HG03439 (cell line): ENCODE results near the gene GALR1.
"Not testable (repeated sequence)": the region's sequence is repeated elsewhere in the genome, so short reads cannot be mapped to it uniquely, and the experiment has no call there.

Experiments
- ATAC-seq: cut with Tn5 transposase; IDR thresholded peaks from one replicate; pipeline ENCODE4 v1.9.1; 2021; ENCODE audit warnings: mild to moderate bottlenecking, moderate library complexity; ENCODE audit not compliant: unreplicated experiment

Gene GALR1

DNA sequence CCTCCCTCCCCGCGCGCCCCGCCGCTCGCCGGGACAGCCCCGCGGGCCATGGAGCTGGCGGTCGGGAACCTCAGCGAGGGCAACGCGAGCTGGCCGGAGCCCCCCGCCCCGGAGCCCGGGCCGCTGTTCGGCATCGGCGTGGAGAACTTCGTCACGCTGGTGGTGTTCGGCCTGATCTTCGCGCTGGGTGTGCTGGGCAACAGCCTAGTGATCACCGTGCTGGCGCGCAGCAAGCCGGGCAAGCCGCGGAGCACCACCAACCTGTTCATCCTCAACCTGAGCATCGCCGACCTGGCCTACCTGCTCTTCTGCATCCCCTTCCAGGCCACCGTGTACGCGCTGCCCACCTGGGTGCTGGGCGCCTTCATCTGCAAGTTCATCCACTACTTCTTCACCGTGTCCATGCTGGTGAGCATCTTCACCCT, 865 bp downstream of the GALR1 start:
- ATAC-seq = no peak

DNA sequence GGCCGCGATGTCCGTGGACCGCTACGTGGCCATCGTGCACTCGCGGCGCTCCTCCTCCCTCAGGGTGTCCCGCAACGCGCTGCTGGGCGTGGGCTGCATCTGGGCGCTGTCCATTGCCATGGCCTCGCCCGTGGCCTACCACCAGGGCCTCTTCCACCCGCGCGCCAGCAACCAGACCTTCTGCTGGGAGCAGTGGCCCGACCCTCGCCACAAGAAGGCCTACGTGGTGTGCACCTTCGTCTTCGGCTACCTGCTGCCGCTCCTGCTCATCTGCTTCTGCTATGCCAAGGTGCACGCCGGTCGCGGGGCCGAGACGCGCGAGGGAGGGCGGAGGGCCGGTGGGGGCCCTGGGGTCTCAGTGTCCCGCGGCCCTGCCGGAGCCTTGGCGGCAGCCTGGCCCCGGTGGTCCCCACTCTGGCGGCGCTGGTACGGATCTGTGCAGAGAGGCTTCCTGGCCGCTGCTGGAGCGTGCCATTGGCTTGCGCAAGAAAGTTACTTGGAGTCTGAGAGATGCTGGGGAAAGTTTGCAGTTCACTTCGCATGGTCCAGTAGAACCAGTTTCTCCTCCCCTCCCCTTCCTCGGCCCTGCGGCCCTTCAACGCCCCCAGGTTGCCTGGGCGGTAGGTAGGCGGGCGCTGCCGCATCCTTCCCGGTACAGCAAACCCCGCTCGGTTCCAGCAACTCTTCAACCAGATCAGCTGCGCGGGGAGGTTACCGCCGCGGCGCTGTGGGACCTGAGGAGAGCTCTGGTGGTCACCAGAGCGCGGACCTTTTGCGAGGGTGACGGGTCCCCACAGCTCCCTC, 1.5 kb downstream of the GALR1 start:
- ATAC-seq = no peak

DNA sequence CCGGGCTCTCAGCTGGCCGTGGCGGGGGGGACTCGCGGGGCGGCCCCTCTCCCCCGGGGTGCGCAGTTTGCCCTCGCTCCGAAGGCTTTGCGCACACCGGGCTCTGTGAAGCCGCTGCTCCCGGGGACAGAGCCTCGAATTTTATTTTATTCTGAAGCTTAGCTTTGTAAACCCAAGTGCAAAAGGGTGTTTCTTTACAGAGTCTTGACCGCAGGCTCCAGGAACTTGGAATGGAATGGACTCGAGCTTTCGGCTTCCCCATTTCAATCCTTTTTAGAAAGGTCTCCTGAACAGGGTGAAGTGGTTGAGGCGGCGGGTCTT, 2.0 kb downstream of the GALR1 start:
- no peak for ATAC-seq

DNA sequence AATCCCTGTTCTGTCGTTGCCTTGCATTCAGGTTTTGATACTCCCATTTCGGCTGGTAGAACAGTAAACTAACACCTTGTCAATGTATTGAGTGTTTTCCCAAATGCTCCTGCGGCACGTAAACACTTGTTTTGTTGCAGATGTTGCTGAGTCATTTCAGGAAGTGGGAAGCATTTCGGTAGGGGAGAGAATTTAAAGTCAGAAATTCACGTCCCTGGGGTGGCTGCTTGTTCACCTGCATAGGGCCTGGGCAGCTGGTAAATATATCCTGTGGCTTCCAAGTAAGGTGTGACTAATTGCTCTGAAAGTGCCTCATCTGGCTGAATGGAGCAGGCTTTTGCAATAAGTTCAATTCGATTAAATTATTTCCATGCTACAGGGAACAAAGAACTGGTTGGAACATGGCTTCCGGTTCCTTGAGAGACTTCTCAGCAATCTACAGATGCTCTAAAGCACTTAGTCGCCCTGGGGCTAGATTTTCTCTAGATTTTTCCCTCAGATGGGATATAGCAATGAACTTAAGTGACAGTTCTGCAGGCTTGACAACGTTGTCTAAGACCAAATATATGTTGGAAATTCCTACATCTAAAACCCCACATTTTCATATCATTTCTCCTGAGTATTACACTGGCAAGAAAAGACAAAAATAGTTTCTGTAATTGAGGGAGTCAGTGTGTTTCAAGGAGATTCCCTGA, 5.2 kb downstream of the GALR1 start:
- no peak for ATAC-seq

DNA sequence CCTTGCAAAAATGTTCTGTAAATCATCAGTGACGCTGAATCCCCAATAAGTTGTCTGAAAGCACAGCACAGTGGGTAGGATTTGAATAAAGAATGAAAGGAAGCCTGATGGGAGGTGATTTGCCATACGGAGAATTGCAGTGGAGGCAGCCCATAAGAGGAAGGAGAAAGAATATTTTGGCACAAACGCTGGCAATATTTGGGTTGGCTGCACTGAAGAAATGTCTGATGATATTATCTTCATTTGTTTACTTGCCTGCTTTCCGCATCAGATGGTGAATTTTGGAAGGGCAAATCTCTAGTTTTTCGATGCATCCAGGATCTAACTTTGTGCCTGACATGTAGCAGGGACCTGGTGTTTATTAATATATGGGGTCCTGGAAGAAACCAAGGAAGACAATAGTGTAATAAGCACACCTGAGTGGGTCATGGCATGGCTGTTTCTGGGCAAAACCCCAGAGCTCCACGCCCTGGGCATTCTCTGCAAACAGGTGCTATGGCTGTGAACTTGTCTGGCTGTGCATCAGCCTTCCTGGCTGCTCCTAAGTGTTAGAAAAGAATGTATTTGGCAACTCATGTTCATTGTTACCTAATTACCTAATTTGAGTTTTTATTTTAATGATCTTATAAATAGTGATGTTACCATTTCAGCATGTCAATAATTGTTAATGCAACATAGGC, 5.9 kb downstream of the GALR1 start:
- ATAC-seq = no peak

DNA sequence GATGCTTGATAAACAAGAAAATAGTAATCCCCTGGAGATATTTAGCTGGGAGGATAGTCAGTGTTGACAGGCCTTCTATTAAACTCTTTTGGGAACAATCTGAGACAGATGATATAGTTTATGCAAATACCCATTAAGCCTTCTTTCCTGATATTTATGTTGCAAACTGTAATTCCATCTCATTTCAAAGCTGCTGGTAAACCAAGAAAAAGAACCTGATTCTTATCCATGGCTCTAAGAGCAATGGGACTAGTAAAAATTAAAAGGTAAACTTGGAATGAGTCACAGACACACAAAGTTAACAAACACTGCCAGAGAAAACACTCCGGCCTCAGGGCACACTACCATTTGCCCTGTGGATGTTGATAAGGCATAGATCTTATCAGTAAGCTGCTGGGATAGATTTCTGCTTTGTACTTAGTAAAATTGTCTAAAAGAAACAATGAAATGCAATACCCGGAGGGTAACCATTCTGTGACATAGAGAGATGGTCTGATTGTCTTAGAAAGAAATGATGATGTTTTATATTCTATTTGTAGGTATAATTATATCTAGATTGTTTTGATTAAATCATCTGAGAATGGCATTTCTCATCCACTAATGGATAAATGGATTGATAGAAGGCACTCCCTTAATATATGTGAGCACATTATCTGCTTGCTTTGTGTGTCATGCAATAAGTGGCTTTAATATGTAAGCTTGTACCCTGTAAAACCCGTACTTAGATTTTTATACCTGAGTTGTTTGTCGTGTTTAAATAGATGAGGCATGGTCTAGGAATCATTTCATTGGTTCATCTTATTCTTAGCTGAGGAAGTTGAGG, 13.2 kb downstream of the GALR1 start:
- no peak for ATAC-seq

DNA sequence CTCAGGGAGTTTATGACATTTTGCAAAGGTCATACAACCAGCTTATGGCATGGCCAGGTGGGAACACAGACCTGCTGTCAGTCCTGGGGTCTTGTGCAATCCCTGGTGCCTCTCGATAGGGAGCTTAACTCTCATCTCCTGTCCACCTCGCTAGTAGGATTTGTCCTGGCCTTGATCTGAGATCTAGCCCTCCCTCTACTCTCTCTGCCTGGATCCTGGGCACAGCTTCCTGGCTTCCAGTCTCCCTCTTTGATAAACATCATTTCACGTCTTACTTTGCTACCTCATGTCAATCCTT, 13.8 kb downstream of the GALR1 start:
- no peak for ATAC-seq

DNA sequence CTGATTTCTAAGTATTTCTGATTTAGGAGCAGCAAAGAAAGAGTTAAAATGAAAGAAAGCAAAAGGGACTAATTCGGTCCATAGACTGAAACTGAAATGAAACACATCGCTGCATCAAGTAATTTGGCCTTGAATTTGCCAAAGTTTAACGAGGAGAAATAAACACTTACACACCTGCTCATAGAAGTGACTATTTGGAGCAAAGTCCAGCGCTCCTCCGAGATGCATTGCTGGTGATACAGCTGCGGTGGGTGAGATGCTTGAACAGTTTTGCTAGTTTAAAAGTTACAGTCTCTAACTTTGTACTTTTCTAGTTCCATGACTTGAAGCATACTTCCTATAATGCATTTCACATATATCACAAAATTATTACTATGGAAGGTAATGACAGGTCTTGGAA, 18.3 kb downstream of the GALR1 start:
- ATAC-seq = no peak

DNA sequence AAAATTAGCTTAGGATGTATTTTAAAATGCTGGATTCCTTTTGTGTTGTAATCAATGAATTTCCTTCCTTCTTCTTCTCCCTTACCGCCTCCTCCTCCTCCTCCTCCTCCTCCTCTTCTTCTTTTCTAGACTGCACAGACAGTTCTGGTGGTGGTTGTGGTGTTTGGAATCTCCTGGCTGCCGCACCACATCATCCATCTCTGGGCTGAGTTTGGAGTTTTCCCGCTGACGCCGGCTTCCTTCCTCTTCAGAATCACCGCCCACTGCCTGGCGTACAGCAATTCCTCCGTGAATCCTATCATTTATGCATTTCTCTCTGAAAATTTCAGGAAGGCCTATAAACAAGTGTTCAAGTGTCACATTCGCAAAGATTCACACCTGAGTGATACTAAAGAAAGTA, 18.8 kb downstream of the GALR1 start:
- ATAC-seq = no peak

DNA sequence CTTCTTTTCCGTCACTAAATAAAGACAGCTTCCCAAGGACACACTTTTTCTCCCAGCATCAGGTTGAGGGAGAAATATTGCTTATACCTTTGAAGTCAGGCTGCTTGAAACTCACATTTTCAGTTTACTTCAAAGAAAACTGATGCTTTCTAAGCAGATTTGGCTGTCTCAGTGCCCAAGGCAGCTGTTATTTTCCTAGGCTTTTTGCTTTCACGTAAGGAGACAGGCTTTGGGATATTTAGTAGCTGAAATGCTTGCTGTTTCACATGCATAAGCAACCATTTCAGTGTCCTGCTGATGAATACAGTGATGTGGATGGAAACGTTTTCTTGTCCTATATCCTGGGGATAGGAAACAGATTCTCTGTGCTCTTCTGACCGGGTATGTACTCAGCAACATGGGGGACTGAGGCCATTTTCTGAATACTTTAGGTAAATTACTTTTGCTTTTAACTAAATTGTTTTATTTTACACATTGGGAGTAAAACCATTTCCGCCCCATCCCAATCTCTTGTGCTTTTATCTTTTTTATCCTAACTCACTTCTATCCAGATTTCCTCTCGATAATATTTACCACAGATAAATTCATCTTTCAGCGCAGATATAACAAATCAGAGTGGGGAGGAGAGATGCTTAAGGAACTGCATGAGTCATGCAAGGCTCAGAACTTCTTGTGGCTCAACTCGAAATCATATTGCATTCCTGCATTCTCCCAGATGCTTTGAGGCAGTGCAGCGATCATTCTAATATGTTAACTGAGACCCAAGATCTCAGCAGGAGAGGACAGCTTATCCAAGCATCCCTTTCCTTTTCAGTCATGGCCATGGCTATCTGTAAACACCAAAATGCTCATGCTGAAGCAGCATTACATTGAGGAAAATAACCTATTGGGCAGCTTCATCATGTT, 22.2 kb downstream of the GALR1 start:
- no peak for ATAC-seq

DNA sequence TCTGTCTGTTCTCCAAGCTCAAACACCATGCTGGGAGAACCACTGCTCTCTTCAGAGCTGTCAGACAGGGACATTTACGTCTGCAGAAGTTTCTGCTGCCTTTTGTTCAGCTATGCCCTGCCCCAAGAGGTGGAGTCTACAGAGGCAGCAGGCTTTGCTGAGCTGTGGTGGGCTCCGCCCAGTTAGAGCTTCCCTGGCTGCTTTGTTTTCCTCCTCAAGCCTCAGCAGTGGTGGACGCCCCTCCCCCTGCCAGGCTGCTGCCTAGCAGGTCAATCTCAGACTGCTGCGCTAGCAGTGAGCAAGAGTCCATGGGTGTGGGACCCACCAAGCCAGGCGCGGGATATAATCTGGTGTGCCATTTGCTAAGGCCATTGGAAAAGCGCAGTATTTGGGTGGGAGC, 41.2 kb downstream of the GALR1 start:
- not testable (repeated sequence) for ATAC-seq

DNA sequence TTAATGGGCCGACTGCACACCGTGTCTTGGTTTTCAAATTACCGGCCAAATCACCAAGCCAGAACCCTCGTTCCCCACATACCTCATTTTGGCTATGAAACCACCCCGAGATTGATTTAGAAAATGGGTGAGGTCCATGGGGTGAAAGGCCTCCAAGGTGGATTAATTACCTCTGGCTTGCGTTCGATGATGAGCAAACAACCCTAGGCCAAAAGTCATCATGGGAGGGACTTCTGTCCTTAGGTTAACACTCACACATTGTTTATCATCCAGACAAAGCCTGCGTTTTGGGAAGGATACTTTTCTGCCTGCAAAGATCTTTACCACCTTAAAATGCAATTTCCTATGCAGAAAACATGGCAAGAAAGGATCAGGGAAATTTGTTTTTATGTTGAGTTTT, 48.5 kb downstream of the GALR1 start:
- no peak for ATAC-seq

DNA sequence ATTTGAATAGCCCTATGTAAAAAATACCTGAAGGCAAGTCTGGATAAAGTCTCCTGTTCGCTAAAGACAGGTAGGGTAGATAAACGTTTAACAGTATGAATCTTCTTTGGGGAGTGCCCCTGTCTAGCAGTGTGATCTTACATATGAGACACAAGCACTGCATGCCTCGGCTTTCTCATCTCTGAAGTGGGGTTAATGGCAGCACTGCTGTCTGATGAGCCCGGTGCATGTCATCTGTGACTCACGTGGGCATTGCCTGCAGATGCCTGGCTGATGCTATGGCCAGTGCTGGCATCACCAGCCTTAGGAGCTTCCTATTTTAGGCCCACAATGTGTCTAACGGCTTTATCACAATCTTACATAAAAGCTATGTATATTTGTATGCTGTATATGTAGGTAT, 50.1 kb downstream of the GALR1 start:
- ATAC-seq = no peak

DNA sequence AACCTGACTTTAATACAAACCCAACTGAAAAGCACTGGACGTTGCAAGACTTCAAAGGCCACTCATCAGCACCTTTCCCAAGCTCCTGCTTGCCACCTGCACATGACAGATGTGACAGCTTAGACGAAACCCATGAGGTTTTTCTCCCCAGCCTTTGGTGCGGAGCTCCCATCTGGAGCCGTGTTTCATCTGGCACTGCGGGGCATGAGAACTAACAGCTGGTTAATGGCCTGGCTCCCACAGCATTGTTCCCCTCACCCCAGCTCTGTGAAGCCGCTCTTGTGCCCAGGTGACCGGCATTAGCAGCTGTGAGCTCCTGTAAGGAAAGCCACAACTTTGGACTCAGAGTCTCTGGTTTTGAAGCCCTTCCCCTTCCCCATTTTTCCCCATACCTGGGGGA, 50.9 kb downstream of the GALR1 start:
- ATAC-seq = no peak

DNA sequence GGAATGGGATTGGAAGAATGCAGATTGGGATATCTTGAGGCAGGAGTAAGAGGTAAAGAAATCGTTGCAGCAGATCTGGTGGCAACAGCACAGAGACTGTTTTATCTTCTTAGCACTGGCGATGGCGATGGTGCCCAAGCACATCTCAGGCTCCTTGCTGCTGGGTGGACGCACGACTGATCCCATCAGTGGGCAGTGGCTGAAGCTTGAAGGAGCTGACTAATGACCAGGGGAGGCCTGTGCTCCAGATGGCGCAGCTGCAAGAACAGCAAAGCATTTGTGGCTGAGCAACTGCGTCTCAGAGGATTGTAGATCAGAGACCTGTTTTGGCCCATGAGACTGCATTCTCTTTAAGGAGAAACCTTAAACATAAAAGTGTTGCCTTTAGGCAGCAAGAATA, 54.6 kb downstream of the GALR1 start:
- ATAC-seq = no peak

DNA sequence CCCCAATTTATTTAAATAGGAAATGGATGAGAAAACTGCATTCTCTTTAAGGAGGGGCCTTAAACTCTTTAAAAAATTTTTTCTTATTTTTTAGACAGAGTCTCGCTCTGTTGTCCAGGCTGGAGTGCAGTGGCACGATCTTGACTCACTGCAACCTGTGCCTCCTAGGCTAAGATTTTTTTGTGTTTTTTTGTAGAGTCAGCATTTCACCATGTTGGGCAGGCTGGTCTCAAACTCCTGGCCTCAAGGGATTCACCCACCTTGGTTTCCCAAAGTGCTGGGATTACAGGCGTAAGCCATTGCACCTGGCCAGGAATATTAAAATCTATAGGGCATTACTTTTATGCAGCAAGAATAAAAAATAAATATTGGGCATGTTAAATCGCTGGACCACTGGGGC, 56.0 kb downstream of the GALR1 start:
- no peak for ATAC-seq

DNA sequence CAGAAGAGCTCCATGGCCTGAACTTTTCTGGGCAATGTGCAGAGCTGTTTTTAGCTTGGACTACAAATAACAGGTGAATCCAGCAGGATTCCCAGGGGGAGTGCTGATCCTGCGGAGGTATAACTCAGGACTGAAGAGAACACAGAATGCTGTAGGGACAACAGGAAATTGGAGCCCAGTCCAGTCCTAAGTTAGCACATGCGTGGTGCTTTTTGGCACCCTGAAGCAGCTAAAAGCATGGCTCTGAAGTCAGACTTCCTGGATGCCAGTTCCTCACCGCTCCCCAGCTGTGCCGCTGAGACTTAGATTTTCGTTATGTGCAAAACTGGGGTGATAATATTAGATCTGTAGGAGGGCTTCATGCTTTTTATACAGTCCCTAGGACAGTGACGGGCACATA, 58.6 kb downstream of the GALR1 start:
- ATAC-seq = no peak

DNA sequence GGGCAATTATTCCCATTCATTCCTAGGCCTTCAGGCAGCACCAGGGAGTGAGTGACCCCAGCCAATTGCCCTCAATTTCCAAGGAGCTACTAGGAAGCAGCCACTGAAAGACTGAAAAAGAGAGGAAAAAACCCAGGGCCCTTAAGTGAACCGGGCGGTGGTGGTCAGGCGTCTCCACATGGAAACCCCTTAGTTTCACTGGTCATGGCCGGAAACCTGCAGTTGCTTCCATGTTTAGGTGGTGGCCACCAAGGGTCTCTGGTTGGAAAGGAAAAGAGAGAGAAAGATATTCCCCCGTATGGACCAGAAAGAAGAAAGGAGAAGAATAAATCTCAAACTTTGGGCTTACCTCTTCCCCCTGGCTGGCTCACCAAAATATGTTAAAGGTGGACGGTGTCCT, 64.9 kb downstream of the GALR1 start:
- no peak for ATAC-seq

DNA sequence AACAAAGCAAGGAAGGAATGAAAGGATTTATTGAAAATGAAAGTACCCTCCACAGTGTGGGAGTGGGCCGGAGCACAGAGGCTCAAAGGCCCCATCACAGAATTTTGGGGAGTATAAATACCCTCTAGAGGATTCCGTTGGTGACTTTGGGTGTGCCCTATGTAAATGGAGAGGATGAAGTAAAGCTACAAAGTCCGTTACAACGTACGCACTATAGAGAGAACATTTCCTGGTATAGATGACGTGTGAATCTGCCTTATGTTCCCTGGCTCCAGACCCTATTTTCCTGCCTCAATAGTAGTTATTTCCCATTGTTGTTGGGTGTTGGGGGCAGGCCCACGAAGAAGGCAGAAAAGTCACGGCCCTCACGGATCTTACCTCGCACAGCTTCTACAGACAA, 65.3 kb downstream of the GALR1 start:
- no peak for ATAC-seq

DNA sequence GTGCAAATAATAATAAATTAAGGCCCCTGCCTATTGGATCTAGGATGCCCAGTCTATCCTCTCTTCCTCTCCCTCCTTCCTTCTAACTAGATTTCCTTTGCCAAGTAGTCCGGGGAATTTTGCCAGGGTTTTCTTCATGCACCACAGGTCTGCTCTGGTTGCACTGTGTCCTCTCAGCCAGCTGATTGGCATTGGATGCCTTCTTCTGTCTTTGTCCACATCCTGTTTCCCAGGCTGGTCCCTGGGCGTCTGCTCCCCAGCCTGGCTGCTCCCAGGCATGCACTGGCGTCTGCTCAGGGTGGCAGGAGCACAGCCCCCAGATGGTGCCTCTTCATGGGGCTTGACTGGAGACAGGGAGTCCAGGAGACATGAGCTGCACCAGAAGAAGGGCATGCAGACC, 66.4 kb downstream of the GALR1 start:
- no peak for ATAC-seq

DNA sequence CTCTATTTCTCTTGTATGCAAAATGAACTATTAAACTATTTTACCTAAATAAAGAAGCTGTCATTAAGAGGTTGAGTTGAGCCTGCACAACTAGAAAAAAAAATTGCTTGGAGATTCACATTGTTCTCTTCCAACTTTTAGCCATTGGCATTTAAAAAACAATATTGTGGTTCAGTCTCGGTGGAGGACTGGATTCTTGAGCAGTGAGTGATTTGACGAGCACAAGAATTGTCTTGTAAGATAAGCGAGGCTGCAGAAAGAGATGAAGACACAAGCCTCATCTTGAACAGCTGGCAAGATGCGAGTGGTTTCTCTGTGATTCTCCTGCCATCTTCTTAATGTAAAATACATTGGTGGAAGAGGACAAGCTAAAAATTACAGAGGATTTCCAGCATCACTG, 67.0 kb downstream of the GALR1 start:
- no peak for ATAC-seq
